IgD-negative memory B cell (primary cell): ENCODE data around the gene CREBBP. TPM values are rescaled to one million over a fixed set of nuclear protein-coding genes. Genes with fewer than 3 reads are reported as not detected.

Experiments used
- H3K27ac Mint-ChIP-seq, 3 donors: one replicate each; pipeline ENCODE4 v1.8.0; 2020 to 2022; ENCODE audit warnings: mild to moderate bottlenecking in 3 of 3, mixed read lengths in 3 of 3, moderate library complexity in 1 of 3
- H3K27me3 Mint-ChIP-seq: one replicate; pipeline ENCODE4 v1.8.0; 2021; ENCODE audit warnings: mixed read lengths
- H3K36me3 Mint-ChIP-seq: one replicate; pipeline ENCODE4 v1.8.0; 2020; ENCODE audit warnings: mild to moderate bottlenecking, mixed read lengths
- H3K4me1 Mint-ChIP-seq, 3 donors: one replicate each; pipeline ENCODE4 v1.8.0; 2020 to 2022; ENCODE audit warnings: mixed read lengths in 3 of 3, mild to moderate bottlenecking in 1 of 3
- H3K4me3 Mint-ChIP-seq, 4 donors: one replicate each; pipeline ENCODE4 v1.8.0; 2020 to 2022; ENCODE audit warnings: mild to moderate bottlenecking in 4 of 4, mixed read lengths in 4 of 4, moderate library complexity in 3 of 4
- H3K9me3 Mint-ChIP-seq, 3 donors: one replicate each; pipeline ENCODE4 v1.8.0; 2020 to 2021; ENCODE audit warnings: mixed read lengths in 3 of 3, mild to moderate bottlenecking in 1 of 3
- polyA plus RNA-seq: library from polyadenylated mRNA; unstranded; fragments of 300-500 nt; fragmentation: Illumina TruSeq; gene quantifications from one replicate; pipeline ENCODE4 v1.2.3, GENCODE V29; 2021

Gene CREBBP
- polyA plus RNA-seq, 1 donor from 2014 or later = 18.5 TPM

- no peaks in the 10 kb centered on the region for H3K36me3 Mint-ChIP-seq
- no peaks in the 10 kb centered on the region for H3K9me3 Mint-ChIP-seq
- H3K27ac Mint-ChIP-seq = peak overlapping the region in 1 of 3 donors; percentile 32
- H3K4me1 Mint-ChIP-seq = peaks cover 24 to 37% (median 28%) of the 10 kb centered on the region in 3 donors
- no peak overlapping the region for H3K4me3 Mint-ChIP-seq
- H3K27me3 Mint-ChIP-seq = no peaks in the 10 kb centered on the region
Measured at GRCh38 chr16:3792472-3793012, 88.0 kb downstream of the CREBBP start.

- no peaks in the 10 kb centered on the region for H3K27me3 Mint-ChIP-seq
- H3K36me3 Mint-ChIP-seq = no peaks in the 10 kb centered on the region
- peaks cover 23 to 31% (median 25%) of the 10 kb centered on the region in 3 donors for H3K4me1 Mint-ChIP-seq
- H3K9me3 Mint-ChIP-seq = no peaks in the 10 kb centered on the region
- no peak overlapping the region for H3K27ac Mint-ChIP-seq
- peak overlapping the region in 1 of 4 donors; percentile 9 for H3K4me3 Mint-ChIP-seq
Measured at GRCh38 chr16:3791701-3792100, 88.8 kb downstream of the CREBBP start.

- no peaks in the 10 kb centered on the region for H3K36me3 Mint-ChIP-seq
- peaks cover 16 to 32% (median 27%) of the 10 kb centered on the region in 3 donors for H3K4me1 Mint-ChIP-seq
- H3K27ac Mint-ChIP-seq = peak overlapping the region; percentile 25 to 81 (median 73)
- H3K9me3 Mint-ChIP-seq = no peaks in the 10 kb centered on the region
- H3K27me3 Mint-ChIP-seq = no peaks in the 10 kb centered on the region
- peak overlapping the region in 1 of 4 donors; percentile 28 for H3K4me3 Mint-ChIP-seq
Measured at GRCh38 chr16:3789375-3790099, 91.0 kb downstream of the CREBBP start.

- Mint-ChIP-seq H3K9me3 (no peaks in the 10 kb centered on the region), H3K4me3 (peak overlapping the region in 2 of 4 donors; percentile 7 to 28), H3K27me3 (no peaks in the 10 kb centered on the region), H3K27ac (peak overlapping the region in 2 of 3 donors; percentile 56 to 81), H3K36me3 (no peaks in the 10 kb centered on the region), H3K4me1 (peaks cover 15 to 34% (median 27%) of the 10 kb centered on the region in 3 donors)
Measured at GRCh38 chr16:3788711-3789374, 91.7 kb downstream of the CREBBP start.

GRCh38 chr16:3787924-3788661 lies 92.4 kb downstream of the CREBBP start:
- Mint-ChIP-seq H3K27me3 (no peaks in the 10 kb centered on the region), H3K9me3 (no peaks in the 10 kb centered on the region), H3K27ac (peak overlapping the region in 2 of 3 donors; percentile 46 to 56), H3K4me3 (peak overlapping the region in 2 of 4 donors; percentile 65 to 70), H3K4me1 (peaks cover 15 to 37% (median 29%) of the 10 kb centered on the region in 3 donors), H3K36me3 (no peaks in the 10 kb centered on the region)

GRCh38 chr16:3785413-3785812 lies 95.1 kb downstream of the CREBBP start:
- Mint-ChIP-seq H3K27me3 (no peaks in the 10 kb centered on the region), H3K4me1 (peaks cover 14 to 29% (median 25%) of the 10 kb centered on the region in 3 donors), H3K9me3 (no peaks in the 10 kb centered on the region), H3K4me3 (no peak overlapping the region), H3K27ac (peak overlapping the region in 1 of 3 donors; percentile 46), H3K36me3 (no peaks in the 10 kb centered on the region)

- Mint-ChIP-seq H3K36me3 (no peaks in the 10 kb centered on the region), H3K4me3 (no peak overlapping the region), H3K9me3 (no peaks in the 10 kb centered on the region), H3K27me3 (no peaks in the 10 kb centered on the region), H3K4me1 (peaks cover 4 to 15% (median 10%) of the 10 kb centered on the region in 3 donors), H3K27ac (peak overlapping the region in 1 of 3 donors; percentile 51)
Measured at GRCh38 chr16:3783516-3783915, 97.0 kb downstream of the CREBBP start.

- H3K27me3 Mint-ChIP-seq = no peaks in the 10 kb centered on the region
- H3K4me1 Mint-ChIP-seq = peaks cover 4 to 8% (median 6%) of the 10 kb centered on the region in 3 donors
- H3K27ac Mint-ChIP-seq = no peak overlapping the region
- no peaks in the 10 kb centered on the region for H3K9me3 Mint-ChIP-seq
- no peaks in the 10 kb centered on the region for H3K36me3 Mint-ChIP-seq
- H3K4me3 Mint-ChIP-seq = no peak overlapping the region
Measured at GRCh38 chr16:3782566-3782965, 97.9 kb downstream of the CREBBP start.

- no peaks in the 10 kb centered on the region for H3K27me3 Mint-ChIP-seq
- no peaks in the 10 kb centered on the region for H3K9me3 Mint-ChIP-seq
- peaks cover 4 to 8% (median 6%) of the 10 kb centered on the region in 3 donors for H3K4me1 Mint-ChIP-seq
- no peaks in the 10 kb centered on the region for H3K36me3 Mint-ChIP-seq
- H3K27ac Mint-ChIP-seq = no peak overlapping the region
- H3K4me3 Mint-ChIP-seq = no peak overlapping the region
Measured at GRCh38 chr16:3781421-3781820, 99.1 kb downstream of the CREBBP start.

- H3K27me3 Mint-ChIP-seq = no peaks in the 10 kb centered on the region
- H3K36me3 Mint-ChIP-seq = no peaks in the 10 kb centered on the region
- no peaks in the 10 kb centered on the region for H3K9me3 Mint-ChIP-seq
- peaks cover 2 to 7% (median 4%) of the 10 kb centered on the region in 3 donors for H3K4me1 Mint-ChIP-seq
- H3K4me3 Mint-ChIP-seq = no peak overlapping the region
- no peak overlapping the region for H3K27ac Mint-ChIP-seq
Measured at GRCh38 chr16:3780570-3780969, 99.9 kb downstream of the CREBBP start.

GRCh38 chr16:3776316-3776715 lies 104.2 kb downstream of the CREBBP start:
- H3K9me3 Mint-ChIP-seq = no peaks in the 10 kb centered on the region
- H3K27ac Mint-ChIP-seq = no peak overlapping the region
- no peak overlapping the region for H3K4me3 Mint-ChIP-seq
- peaks cover 3% of the 10 kb centered on the region for H3K36me3 Mint-ChIP-seq
- H3K27me3 Mint-ChIP-seq = no peaks in the 10 kb centered on the region
- no peaks in the 10 kb centered on the region for H3K4me1 Mint-ChIP-seq

GRCh38 chr16:3774819-3775218 lies 105.7 kb downstream of the CREBBP start:
- no peaks in the 10 kb centered on the region for H3K9me3 Mint-ChIP-seq
- H3K27me3 Mint-ChIP-seq = no peaks in the 10 kb centered on the region
- no peak overlapping the region for H3K4me3 Mint-ChIP-seq
- peaks cover 3% of the 10 kb centered on the region for H3K36me3 Mint-ChIP-seq
- H3K27ac Mint-ChIP-seq = no peak overlapping the region
- H3K4me1 Mint-ChIP-seq = no peaks in the 10 kb centered on the region

- no peaks in the 10 kb centered on the region for H3K27me3 Mint-ChIP-seq
- no peak overlapping the region for H3K27ac Mint-ChIP-seq
- no peak overlapping the region for H3K4me3 Mint-ChIP-seq
- no peaks in the 10 kb centered on the region for H3K9me3 Mint-ChIP-seq
- H3K4me1 Mint-ChIP-seq = no peaks in the 10 kb centered on the region
- H3K36me3 Mint-ChIP-seq = peaks cover 4% of the 10 kb centered on the region
Measured at GRCh38 chr16:3774156-3774767, 106.3 kb downstream of the CREBBP start.

- no peak overlapping the region for H3K4me3 Mint-ChIP-seq
- no peaks in the 10 kb centered on the region for H3K27me3 Mint-ChIP-seq
- no peaks in the 10 kb centered on the region for H3K9me3 Mint-ChIP-seq
- H3K4me1 Mint-ChIP-seq = no peaks in the 10 kb centered on the region
- peaks cover 7% of the 10 kb centered on the region for H3K36me3 Mint-ChIP-seq
- no peak overlapping the region for H3K27ac Mint-ChIP-seq
Measured at GRCh38 chr16:3773663-3774062, 106.8 kb downstream of the CREBBP start.
